T-cell (primary cell): ENCODE results near the gene CAPN11. TPM values are rescaled to one million over a fixed set of nuclear protein-coding genes. Genes with fewer than 3 reads are reported as not detected.
"Not testable (repeated sequence)": the region's sequence is repeated elsewhere in the genome, so short reads cannot be mapped to it uniquely, and the experiment has no call there.

Source experiments
- ATAC-seq, 4 experiments: fragments of 200-7000 bp in 3 of 4; fragments of 150-1000 bp in 1 of 4; cut with Tn5 transposase; replicated peaks in 1 of 4; 1 replicate in 3 of 4; 2 replicates in 1 of 4; pipeline ENCODE4 v1.10.0; 2021; ENCODE audit warnings: moderate library complexity in 3 of 4, mild to moderate bottlenecking in 2 of 4, moderate number of reproducible peaks in 1 of 4
- CTCF ChIA-PET, 2 donors: fragments of 300-600 bp; sonication (Branson Sonifier 250); formaldehyde crosslinking; loops; one replicate each; lab custom pipeline; 2022; ENCODE audit warnings: antibody characterized with exemption in 2 of 2; lab: Charles Lee
- POLR2A ChIA-PET, 2 donors: fragments of 300-600 bp; sonication (Branson Sonifier 250); formaldehyde crosslinking; loops; one replicate each; lab custom pipeline; 2022; ENCODE audit warnings: antibody characterized with exemption in 2 of 2; lab: Charles Lee
- DNase-seq, 35 experiments: peaks; one replicate each; pipeline versions ENCODE4 v3.0.0 to v3.0.0-alpha.2; 2013 to 2023
- H3K27ac ChIP-seq: one replicate; pipeline ENCODE4 v1.5.1; 2013; ENCODE audit warnings: low read length
- H3K27me3 ChIP-seq, 2 experiments: replicated peaks in 1 of 2; 1 replicate in 1 of 2; 2 replicates in 1 of 2; pipeline versions ENCODE4 v1.6.1 to v1.7.0; 2013; ENCODE audit warnings: low read length in 1 of 2, mixed read lengths in 1 of 2; ENCODE audit not compliant: control insufficient read depth in 2 of 2, insufficient read depth in 2 of 2; ENCODE audit errors: extremely low read depth in 1 of 2
- H3K36me3 ChIP-seq, 2 donors: 1 replicate in 1 of 2; 2 replicates in 1 of 2; pipeline versions ENCODE4 v1.6.1 to v1.7.0; 2013; ENCODE audit warnings: low read length in 1 of 2; ENCODE audit not compliant: control insufficient read depth in 2 of 2, insufficient read depth in 1 of 2; ENCODE audit errors: extremely low read depth in 1 of 2
- H3K4me1 ChIP-seq, 2 experiments: 1 replicate in 1 of 2; 2 replicates in 1 of 2; pipeline versions ENCODE4 v1.6.1 to v1.7.0; 2013; ENCODE audit warnings: low read length in 2 of 2, mixed read lengths in 1 of 2; ENCODE audit not compliant: insufficient read depth in 2 of 2, control insufficient read depth in 1 of 2; ENCODE audit errors: extremely low read depth in 1 of 2
- H3K4me3 ChIP-seq, 2 donors: 1 replicate in 1 of 2; 2 replicates in 1 of 2; pipeline versions ENCODE4 v1.5.1 to v1.7.0; 2013; ENCODE audit warnings: mild to moderate bottlenecking in 2 of 2, low read length in 1 of 2, moderate library complexity in 1 of 2; ENCODE audit not compliant: control insufficient read depth in 1 of 2; ENCODE audit errors: extremely low read depth in 1 of 2
- H3K9me3 ChIP-seq: 2 replicates; pipeline ENCODE4 v1.7.0; 2013
- H3K27ac Mint-ChIP-seq, 2 donors: one replicate each; pipeline ENCODE4 v1.8.0; 2020 to 2021; ENCODE audit warnings: mild to moderate bottlenecking in 2 of 2, mixed read lengths in 2 of 2
- H3K27me3 Mint-ChIP-seq, 2 donors: one replicate each; pipeline ENCODE4 v1.8.0; 2021 to 2022; ENCODE audit warnings: mixed read lengths in 2 of 2
- H3K36me3 Mint-ChIP-seq: one replicate; pipeline ENCODE4 v1.8.0; 2021; ENCODE audit warnings: mixed read lengths
- H3K4me1 Mint-ChIP-seq, 3 donors: one replicate each; pipeline ENCODE4 v1.8.0; 2020 to 2022; ENCODE audit warnings: mixed read lengths in 3 of 3, mild to moderate bottlenecking in 1 of 3
- H3K4me3 Mint-ChIP-seq, 3 donors: one replicate each; pipeline ENCODE4 v1.8.0; 2020 to 2022; ENCODE audit warnings: mild to moderate bottlenecking in 3 of 3, mixed read lengths in 3 of 3, moderate library complexity in 3 of 3
- H3K9me3 Mint-ChIP-seq, 3 donors: one replicate each; pipeline ENCODE4 v1.8.0; 2020 to 2022; ENCODE audit warnings: mixed read lengths in 3 of 3
- WGBS: methylation state at CpG from one replicate; pipeline ENCODE4 v1.1.5; 2013; ENCODE audit warnings: missing lambda C conversion rate; ENCODE audit not compliant: insufficient coverage; 5-methylcytosine and 5-hydroxymethylcytosine counted together
- total RNA-seq, 35 experiments: library from RNA in 6 of 35; stranded (reverse) in 6 of 35; fragments of 120-200 nt in 1 of 35; gene quantifications; one replicate each; pipeline versions ENCODE4 v1.2.1 to v1.2.4 and lab custom pipeline; 2013 to 2026

Gene CAPN11
- total RNA-seq, 5 donors from 2014 or later (not counting 1 experiment from before 2014, with no cell fraction given): 0.79 TPM; not detected in 4

GRCh38 chr6:44180406-44180805, 21.8 kb downstream of the CAPN11 start:
- DNase-seq: no peak
- peaks cover 0 to 2% of the 10 kb centered on the region in 2 donors for H3K27me3 Mint-ChIP-seq
- Histone ChIP-seq H3K36me3 (no peaks in the 10 kb centered on the region), H3K27me3 (peaks cover 0 to 27% of the 10 kb centered on the region in 2 experiments), H3K4me1 (peaks cover 0 to 13% of the 10 kb centered on the region in 2 experiments), H3K27ac (no peak overlapping the region), H3K9me3 (no peaks in the 10 kb centered on the region), H3K4me3 (no peak overlapping the region)
- H3K4me1 Mint-ChIP-seq: peaks cover 10 to 16% (median 11%) of the 10 kb centered on the region in 3 donors
- ATAC-seq: no peak
- H3K4me3 Mint-ChIP-seq: no peak overlapping the region
- ChIA-PET POLR2A (interaction anchor here in 1 of 2 donors (0.6 kb wide), 1 partner anchor 88 kb away, joined by 13 read pairs; no protein-coding TSS in a partner anchor), CTCF (interaction anchor here in 1 of 2 donors (0.7 kb wide), 1 partner anchor 84 kb away, joined by 3 read pairs; no protein-coding TSS in a partner anchor)
- no peak overlapping the region for H3K27ac Mint-ChIP-seq
- no peaks in the 10 kb centered on the region for H3K36me3 Mint-ChIP-seq
- WGBS: no CpG with 5 or more reads among the region's 4 CpGs
- H3K9me3 Mint-ChIP-seq: no peaks in the 10 kb centered on the region

- POLR2A ChIA-PET: no interaction called here
- Mint-ChIP-seq H3K9me3 (no peaks in the 10 kb centered on the region), H3K27me3 (peaks cover 0 to 4% of the 10 kb centered on the region in 2 donors), H3K27ac (no peak overlapping the region), H3K4me1 (peaks cover 12 to 17% (median 16%) of the 10 kb centered on the region in 3 donors), H3K4me3 (no peak overlapping the region), H3K36me3 (no peaks in the 10 kb centered on the region)
- WGBS: 88% methylated on average over 1 of the region's 4 CpGs
- no peak overlapping the region for H3K4me3 ChIP-seq
- DNase-seq (no peak), ATAC-seq (no peak)
- CTCF ChIA-PET: interaction anchor here in 1 of 2 donors (0.7 kb wide), 1 partner anchor 85 kb away, joined by 3 read pairs; no protein-coding TSS in a partner anchor
- H3K27me3 ChIP-seq: peaks cover 0 to 25% of the 10 kb centered on the region in 2 experiments
- peaks cover 1 to 16% of the 10 kb centered on the region in 2 experiments for H3K4me1 ChIP-seq
- H3K9me3 ChIP-seq: no peaks in the 10 kb centered on the region
- no peak overlapping the region for H3K27ac ChIP-seq
- H3K36me3 ChIP-seq: no peaks in the 10 kb centered on the region
Observed at GRCh38 chr6:44180886-44181285, 22.3 kb downstream of the CAPN11 start.

- H3K36me3 ChIP-seq, CTCF ChIA-PET, POLR2A ChIA-PET, H3K36me3 Mint-ChIP-seq, ATAC-seq, H3K27ac ChIP-seq, H3K27me3 Mint-ChIP-seq, H3K9me3 ChIP-seq, DNase-seq, H3K9me3 Mint-ChIP-seq, H3K4me3 ChIP-seq, H3K27ac Mint-ChIP-seq, H3K4me3 Mint-ChIP-seq: not testable (repeated sequence)
- H3K4me1 Mint-ChIP-seq: peaks cover 12 to 23% (median 16%) of the 10 kb centered on the region in 3 donors
- Histone ChIP-seq H3K27me3 (peaks cover 0 to 19% of the 10 kb centered on the region in 2 experiments), H3K4me1 (peaks cover 5 to 14% of the 10 kb centered on the region in 2 experiments)
Observed at GRCh38 chr6:44181784-44182183, 23.2 kb downstream of the CAPN11 start.

GRCh38 chr6:44182911-44183390, 24.3 kb downstream of the CAPN11 start:
- H3K27ac Mint-ChIP-seq: no peak overlapping the region
- H3K9me3 Mint-ChIP-seq: no peaks in the 10 kb centered on the region
- Histone ChIP-seq H3K9me3 (no peaks in the 10 kb centered on the region), H3K27me3 (peaks cover 0 to 18% of the 10 kb centered on the region in 2 experiments), H3K4me3 (no peak overlapping the region), H3K27ac (no peak overlapping the region), H3K36me3 (no peaks in the 10 kb centered on the region), H3K4me1 (peaks cover 5 to 10% of the 10 kb centered on the region in 2 experiments)
- no peak for ATAC-seq
- no peak overlapping the region for H3K4me3 Mint-ChIP-seq
- ChIA-PET POLR2A (no interaction called here), CTCF (no interaction called here)
- H3K36me3 Mint-ChIP-seq: no peaks in the 10 kb centered on the region
- H3K4me1 Mint-ChIP-seq: peaks cover 7 to 16% (median 9%) of the 10 kb centered on the region in 3 donors
- peaks cover 0 to 9% of the 10 kb centered on the region in 2 donors for H3K27me3 Mint-ChIP-seq
- no peak for DNase-seq
- WGBS: 80% methylated on average over 2 of the region's 4 CpGs

- Histone ChIP-seq H3K36me3 (no peaks in the 10 kb centered on the region), H3K27ac (no peak overlapping the region), H3K4me1 (peaks cover 5 to 10% of the 10 kb centered on the region in 2 experiments), H3K4me3 (no peak overlapping the region), H3K9me3 (no peaks in the 10 kb centered on the region), H3K27me3 (peaks cover 0 to 18% of the 10 kb centered on the region in 2 experiments)
- ChIA-PET CTCF (no interaction called here), POLR2A (no interaction called here)
- ATAC-seq: no peak
- Mint-ChIP-seq H3K27ac (no peak overlapping the region), H3K27me3 (peaks cover 0 to 9% of the 10 kb centered on the region in 2 donors), H3K4me1 (peaks cover 7 to 16% (median 9%) of the 10 kb centered on the region in 3 donors), H3K36me3 (no peaks in the 10 kb centered on the region), H3K4me3 (no peak overlapping the region), H3K9me3 (no peaks in the 10 kb centered on the region)
- WGBS: 80% methylated on average over 4 of the region's 9 CpGs
- no peak for DNase-seq
Observed at GRCh38 chr6:44183783-44184182, 25.2 kb downstream of the CAPN11 start.

GRCh38 chr6:44185356-44185755, 26.7 kb downstream of the CAPN11 start:
- H3K27me3 ChIP-seq: peaks cover 0 to 18% of the 10 kb centered on the region in 2 experiments
- not testable (repeated sequence) for H3K4me3 ChIP-seq, H3K9me3 ChIP-seq, H3K36me3 Mint-ChIP-seq, H3K4me3 Mint-ChIP-seq, H3K27me3 Mint-ChIP-seq, DNase-seq, H3K27ac ChIP-seq, H3K4me1 ChIP-seq, H3K9me3 Mint-ChIP-seq, ATAC-seq, H3K36me3 ChIP-seq
- H3K27ac Mint-ChIP-seq: peak overlapping the region in 1 of 2 donors; percentile 34
- CTCF ChIA-PET: interaction anchor here in 1 of 2 donors (0.6 kb wide), 1 partner anchor 132 kb away, joined by 3 read pairs; no protein-coding TSS in a partner anchor
- WGBS: no CpG with 5 or more reads among the region's 7 CpGs
- peaks cover 7 to 16% (median 9%) of the 10 kb centered on the region in 3 donors for H3K4me1 Mint-ChIP-seq
- POLR2A ChIA-PET: interaction anchor here in 1 of 2 donors (0.6 kb wide), 1 partner anchor 13 kb away, joined by 3 read pairs; no protein-coding TSS in a partner anchor
